Inflammatory macrophage (primary cell): ENCODE data around the gene PHLPP1.
A peak's percentile ranks its signal among the peaks of the same experiment; 100 is the strongest.

ENCODE experiments used
- DNase-seq, 2 donors: peaks; one replicate each; pipeline ENCODE4 v3.0.0-alpha.2; 2020 to 2022

Gene PHLPP1

DNA sequence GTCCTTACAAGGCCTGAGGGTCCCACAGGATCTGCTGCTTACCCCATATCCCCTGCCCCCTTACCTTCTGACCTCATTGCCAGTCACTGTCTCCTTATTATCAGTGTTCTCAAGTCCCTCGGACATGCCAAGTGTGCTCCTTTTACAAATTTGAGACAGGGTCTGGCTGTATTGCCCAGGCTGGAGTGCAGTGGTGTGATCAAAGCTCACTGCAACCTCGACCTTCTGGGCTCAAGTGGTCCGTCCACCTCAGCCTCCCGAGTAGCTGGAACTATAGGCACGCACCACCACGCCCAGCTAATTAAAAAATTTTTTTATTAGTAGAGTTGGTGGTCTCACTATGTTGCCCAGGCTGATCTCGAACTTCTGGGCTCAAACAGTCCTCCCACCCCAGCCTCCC lies 141.0 kb downstream of the PHLPP1 start:
- DNase-seq, result no peak

GRCh38 chr18:62857263-62857976 lies 142.1 kb downstream of the PHLPP1 start:
- no peak for DNase-seq

- DNase-seq, result no peak
These were observed 144.7 kb downstream of the PHLPP1 start for GRCh38 chr18:62860062-62860461.

DNA sequence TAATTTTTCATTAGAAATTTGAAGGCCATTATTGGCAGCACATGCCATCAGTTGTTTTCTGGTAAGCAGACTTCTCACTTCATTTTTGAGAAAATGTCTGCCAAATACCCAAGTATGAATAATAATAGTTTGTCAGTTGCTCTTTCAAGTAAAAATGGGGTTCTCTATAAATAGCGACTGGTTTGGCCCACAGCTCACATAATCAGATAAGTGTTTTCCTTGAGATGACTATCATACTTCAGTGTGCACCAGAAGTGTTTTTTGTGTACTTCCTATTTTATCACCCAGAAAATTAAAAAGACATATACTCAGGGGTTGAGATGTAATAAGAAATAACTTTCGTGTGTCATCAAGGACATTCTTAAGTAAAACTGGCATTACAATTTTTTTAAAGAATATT lies 147.1 kb downstream of the PHLPP1 start:
- DNase-seq, result no peak

- DNase-seq, result no peak
These were observed 148.2 kb downstream of the PHLPP1 start for GRCh38 chr18:62863579-62864001.

- DNase-seq, result no peak
These were observed 150.2 kb downstream of the PHLPP1 start for GRCh38 chr18:62865498-62865897.

- DNase-seq, result no peak
These were observed 152.2 kb downstream of the PHLPP1 start for GRCh38 chr18:62867534-62867933.

- no peak for DNase-seq
These were observed 153.3 kb downstream of the PHLPP1 start for GRCh38 chr18:62868645-62869044.

GRCh38 chr18:62870643-62871042 lies 155.3 kb downstream of the PHLPP1 start:
- DNase-seq, result no peak

- no peak for DNase-seq
These were observed 160.0 kb downstream of the PHLPP1 start for GRCh38 chr18:62875323-62875722.

- DNase-seq, result no peak
These were observed 160.8 kb downstream of the PHLPP1 start for GRCh38 chr18:62876111-62876510.

DNA sequence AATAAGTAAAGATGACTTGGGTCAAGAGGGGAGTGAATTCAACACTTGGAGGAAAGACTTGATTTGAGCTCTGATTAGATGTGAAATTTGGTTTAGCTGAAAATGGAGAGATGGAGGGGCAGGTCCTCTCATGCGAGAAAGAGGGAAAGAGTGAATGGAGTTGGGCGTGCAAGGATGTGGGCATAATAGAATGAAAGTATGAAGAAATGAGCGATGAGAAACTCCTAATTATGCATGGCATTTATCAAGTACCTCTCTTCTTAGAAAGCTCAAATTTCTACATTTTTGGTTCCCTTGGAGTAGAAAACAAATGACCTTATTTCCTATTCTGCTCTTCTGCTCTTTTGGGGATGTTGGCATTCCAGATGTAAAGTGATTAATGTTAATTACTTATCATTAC lies 161.5 kb downstream of the PHLPP1 start:
- no peak for DNase-seq

DNA sequence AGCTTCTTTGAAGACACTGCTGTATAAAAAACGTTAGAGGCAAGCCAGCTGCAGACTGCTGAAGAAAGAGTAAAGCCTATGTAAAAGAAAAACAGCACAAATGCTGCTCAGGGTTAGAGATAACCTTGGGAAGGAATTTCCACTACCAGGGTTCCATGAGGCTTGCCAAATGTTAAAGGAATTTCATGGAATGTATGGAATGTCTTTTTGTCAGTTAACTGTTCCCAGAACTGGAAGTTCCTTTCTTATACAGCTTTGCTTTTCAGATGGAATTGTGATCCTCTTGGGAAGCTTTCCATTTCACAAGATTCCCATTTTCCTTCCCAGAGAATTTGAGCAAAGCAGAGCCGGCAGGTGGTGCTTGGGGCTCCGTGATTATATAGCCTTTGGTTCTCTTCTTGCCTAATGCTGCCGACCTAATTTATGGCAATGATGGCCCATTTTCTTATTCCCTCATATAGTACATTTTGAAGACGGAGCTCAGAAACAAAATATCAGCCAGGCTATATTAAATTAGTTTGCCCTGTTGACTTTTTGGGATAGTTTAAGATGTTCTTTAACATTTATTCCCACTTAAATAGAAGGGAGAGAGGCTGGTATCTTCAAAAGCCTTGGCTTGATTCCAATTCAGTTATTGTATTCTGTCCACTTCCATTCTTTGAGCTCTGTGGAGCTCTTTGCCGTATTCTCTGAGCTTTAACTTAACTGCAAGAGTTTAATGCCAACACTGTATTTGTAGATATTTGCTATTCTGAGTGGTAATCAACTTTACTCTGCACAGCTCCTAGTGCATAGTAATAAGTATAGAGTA lies 162.3 kb downstream of the PHLPP1 start:
- no peak for DNase-seq

GRCh38 chr18:62878305-62878704 lies 163.0 kb downstream of the PHLPP1 start:
- no peak for DNase-seq

DNA sequence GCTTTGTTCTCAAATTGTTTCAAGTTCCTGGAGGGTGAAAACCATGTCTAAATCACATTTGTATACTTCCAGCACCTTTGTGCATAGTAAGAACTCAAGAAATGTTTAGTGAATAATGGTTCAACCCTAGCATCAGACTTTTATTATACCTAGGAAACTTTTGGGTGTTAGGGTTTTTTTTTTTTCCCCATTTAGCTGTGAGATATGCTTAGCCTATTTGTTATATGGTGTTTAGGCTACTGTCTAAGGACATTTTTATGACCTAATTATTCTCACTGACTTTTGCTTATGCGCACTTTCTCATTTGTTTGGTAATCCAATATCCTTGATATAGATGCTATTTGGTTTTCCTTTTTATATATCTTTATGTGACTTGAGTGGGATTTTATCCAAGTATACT lies 164.7 kb downstream of the PHLPP1 start:
- DNase-seq, result no peak

DNA sequence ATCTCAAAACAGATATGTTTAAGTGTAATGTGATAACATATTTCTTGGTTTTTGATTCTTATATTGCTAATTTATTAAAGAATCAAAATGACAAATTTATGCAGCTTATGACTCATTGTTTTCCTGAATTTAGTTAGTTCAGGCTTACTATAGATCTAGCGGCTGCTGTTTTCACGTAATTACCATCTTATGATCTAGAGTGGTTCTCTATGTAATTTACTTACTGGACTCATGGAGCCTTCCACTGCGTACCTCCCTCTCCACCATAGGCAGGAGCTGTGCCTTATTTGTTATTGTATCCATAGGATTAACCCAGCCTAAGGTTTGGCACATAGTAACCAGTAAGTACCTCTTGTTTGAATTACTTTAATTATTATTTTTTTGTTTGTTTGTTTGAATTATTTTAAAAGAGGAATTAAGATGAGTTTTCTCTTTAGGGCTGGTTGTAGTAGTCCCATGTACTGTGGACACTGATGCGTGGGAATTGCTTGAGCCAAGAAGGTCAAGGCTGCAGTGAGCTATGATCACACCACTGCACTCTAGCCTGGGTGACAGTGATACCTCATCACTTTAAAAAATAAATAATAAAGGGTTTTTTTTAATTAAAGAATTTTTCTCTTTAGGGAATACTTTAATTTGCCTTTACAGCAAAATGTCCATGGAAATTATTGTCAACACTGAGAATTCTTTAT lies 165.5 kb downstream of the PHLPP1 start:
- no peak for DNase-seq

GRCh38 chr18:62881509-62882016 lies 166.2 kb downstream of the PHLPP1 start:
- no peak for DNase-seq

- no peak for DNase-seq
These were observed 168.8 kb downstream of the PHLPP1 start for GRCh38 chr18:62883937-62884735.

DNA sequence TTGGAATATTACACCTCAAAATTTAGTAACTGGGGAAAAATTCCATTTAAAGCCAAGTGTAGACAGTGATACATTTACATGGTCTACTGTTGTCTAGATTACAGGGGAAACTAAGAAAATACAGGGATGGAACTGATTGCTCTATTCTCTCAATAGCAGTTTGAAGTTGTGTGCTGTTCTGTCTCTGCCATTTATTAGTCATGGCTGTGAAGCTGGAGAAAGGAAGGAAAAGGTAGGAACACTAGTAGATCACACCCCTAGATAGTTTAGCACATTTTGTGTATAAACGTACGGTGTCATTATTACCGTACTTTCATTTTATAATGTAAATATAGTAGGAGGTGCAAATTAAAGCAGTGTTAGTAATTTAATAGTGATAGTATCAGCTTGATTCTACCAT lies 170.5 kb downstream of the PHLPP1 start:
- DNase-seq, result no peak

- no peak for DNase-seq
These were observed 179.5 kb downstream of the PHLPP1 start for GRCh38 chr18:62894681-62895390.

DNA sequence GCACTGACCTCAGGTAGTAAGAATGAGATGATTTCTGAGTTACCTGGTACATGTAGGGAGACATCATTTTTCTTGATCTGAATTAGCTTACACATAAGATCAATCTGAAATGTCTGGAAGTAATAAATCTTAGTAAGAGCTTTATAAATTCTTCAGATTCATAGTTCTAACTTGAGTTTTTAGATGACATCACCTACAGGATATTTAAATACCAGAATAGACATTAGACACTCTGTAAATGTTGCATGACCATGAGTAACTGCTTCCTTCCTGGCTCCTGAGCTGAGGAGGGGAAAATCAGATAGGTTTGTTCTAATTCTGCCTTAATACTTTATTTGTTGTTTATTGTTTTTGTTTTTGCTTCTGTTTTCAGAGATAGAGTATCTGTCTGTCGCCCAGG lies 181.8 kb downstream of the PHLPP1 start:
- DNase-seq, result peak in 1 of 2 donors; percentile 18

GRCh38 chr18:62898359-62898758 lies 183.0 kb downstream of the PHLPP1 start:
- no peak for DNase-seq
